HG02763 (cell line): ENCODE results near the gene C9orf85.
"Not testable (repeated sequence)": the region's sequence is repeated elsewhere in the genome, so short reads cannot be mapped to it uniquely, and the experiment has no call there.

Experiments
- ATAC-seq: cut with Tn5 transposase; IDR thresholded peaks from one replicate; pipeline ENCODE4 v1.9.1; 2021; ENCODE audit warnings: mild to moderate bottlenecking, moderate library complexity; ENCODE audit not compliant: unreplicated experiment

Gene C9orf85

DNA sequence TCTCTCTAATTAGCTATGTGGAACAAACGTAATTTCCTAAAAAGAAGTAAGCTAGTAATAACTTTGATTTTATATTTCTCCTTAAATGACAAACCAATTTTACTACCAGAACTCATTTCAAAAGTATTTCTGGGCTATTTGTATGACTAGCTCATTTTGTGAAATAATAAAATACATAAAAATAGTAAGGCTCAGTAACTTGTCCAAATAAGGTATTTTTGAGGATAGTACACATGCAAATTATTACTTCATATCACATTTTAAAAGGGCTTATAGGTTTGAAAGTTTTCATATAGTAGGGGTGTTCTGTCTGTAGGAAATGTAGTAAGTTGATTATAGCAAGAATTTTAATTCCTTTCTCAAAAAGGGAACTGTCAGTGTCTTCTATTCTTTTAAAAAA, 26.5 kb downstream of the C9orf85 start:
- no peak for ATAC-seq

DNA sequence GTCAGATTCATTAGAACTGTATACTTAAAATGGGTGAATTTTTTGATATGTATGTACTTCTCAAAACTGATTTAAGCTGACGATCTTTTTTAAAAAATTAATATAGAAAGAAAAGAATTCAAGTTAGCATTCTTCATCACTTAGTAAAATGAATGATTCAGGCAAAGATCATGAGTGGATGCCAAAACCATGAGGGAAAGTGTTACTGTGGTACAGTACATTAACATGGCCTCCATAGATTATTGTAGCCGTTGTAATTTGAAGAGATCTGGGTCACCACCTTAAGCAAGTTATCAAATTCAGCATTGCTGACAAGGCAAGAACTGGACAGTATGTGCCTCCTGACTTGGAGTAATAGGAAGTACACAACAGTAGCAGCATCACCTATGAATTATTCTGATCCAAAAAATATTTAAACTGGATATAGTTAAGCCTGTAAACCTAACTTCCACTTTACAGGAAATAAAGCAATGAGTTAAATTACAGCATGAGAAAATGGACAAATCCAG, 29.7 kb downstream of the C9orf85 start:
- no peak for ATAC-seq

DNA sequence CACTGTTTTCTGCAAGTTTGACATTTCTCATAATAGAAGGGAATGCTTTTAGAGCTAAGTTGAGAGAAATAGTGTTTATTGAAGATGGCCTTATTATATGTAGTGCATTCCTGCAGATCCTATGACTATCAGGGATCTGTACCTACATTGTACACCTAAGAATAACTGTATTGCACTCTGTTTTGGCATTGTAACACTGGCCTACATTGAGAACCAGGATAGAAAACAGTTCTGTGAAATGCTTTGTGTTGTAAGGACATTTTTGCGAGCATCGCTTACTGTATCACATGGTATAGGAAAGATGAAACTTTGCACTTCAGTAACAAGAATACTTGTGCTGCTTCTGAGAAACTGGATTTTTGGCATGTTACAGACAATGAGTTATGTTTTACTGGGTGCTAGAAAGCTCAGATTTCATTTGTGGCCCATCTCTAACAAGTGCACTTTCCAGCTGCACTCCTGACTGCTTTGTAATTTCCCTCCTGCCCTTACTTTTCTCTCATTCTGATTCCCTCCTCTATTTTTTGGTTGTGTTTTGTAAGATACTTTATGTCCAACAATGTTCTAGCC, 30.6 kb downstream of the C9orf85 start:
- ATAC-seq = no peak

DNA sequence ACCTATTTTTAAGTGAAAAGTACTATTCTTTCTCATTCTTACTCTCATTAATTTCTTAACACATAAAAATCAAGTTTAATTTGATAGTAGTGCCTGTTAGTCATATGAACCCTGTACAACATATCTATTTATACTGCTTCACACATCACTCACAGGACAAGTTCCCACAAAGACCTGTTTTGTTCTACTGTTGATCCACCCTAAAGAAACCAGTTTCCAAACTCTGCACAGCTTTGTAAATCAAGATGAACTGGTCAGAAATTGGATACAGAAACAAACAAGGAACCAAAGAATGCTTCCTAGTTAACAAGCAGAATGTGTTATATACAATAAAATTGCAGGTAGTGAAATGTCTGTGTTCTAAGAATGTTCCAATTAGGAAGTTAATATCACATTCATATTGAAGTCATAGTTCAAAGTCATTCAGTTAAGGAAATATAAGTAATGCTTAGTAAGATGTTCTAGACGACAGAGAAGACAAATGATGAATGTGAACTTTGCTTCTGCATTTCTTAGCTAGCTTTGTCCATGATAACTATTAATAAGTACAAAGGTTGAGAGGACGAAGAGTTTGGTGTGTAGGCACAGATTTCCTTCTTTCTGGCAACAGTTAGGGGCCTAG, 33.4 kb downstream of the C9orf85 start:
- ATAC-seq = no peak

DNA sequence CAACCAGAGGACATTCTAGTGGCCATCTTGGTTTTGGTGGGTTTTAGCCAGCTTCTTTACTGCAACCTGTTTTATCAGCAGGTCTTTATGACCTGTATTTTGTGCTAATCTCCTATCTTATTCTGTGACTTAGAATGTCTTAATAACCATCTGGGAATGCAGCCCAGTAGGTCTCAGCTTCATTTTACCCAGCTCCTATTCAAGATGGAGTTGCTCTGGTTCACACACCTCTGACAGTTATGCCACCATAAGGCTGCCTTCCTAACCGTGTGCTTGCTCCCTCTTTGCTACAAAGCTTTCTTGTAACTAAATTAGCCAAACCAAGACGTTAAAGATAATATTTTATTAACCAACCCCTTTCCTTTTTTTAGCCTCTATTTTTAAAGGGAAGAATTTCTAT, 43.2 kb downstream of the C9orf85 start:
- ATAC-seq = not testable (repeated sequence)

DNA sequence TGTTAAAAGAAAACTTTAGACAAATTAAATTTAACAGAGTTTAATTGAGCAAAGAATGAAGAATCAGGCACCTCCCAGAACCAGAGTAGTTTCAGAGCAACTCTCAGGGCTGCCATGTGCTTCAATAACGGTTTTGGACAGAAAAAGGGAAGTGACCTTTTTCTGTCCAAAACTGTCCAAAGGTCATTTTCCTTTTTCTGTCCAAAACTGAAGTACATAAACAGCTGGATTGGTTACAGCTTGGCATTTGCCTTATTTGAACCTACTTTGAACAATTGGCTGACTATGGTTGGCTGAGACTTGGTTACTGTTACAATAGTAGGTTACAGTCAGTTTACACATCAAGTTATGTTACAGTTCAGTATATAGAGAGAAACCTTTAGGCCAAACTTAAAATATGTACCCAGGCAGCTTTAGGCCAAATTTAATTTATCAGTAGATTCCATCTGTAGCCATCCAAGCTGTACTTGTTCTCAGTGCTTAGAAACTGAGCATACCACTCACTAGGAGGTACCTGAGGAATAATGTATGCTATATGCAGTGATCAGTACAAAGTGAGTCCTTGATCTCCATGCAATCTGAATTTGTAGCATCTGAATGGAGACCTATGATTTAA, 44.0 kb downstream of the C9orf85 start:
- no peak for ATAC-seq

DNA sequence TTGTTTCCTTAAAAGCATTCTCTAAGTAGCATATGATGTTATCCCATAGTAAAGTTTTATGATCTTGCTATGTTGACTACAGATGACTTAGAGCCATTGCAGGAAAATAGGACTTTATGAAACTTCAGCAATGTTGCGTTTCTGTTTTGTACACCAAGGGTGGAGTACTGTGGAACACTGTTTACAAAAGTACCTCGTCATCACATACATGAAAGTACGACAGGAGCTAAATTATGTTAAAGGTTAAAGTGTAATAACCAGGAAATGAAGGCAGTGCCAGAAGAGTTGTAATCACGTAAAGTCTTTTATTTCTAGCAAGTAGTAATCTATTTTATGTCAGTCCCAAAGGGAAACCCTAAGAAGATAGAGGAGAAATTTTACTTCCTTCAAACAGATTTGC, 50.9 kb downstream of the C9orf85 start:
- ATAC-seq = no peak

DNA sequence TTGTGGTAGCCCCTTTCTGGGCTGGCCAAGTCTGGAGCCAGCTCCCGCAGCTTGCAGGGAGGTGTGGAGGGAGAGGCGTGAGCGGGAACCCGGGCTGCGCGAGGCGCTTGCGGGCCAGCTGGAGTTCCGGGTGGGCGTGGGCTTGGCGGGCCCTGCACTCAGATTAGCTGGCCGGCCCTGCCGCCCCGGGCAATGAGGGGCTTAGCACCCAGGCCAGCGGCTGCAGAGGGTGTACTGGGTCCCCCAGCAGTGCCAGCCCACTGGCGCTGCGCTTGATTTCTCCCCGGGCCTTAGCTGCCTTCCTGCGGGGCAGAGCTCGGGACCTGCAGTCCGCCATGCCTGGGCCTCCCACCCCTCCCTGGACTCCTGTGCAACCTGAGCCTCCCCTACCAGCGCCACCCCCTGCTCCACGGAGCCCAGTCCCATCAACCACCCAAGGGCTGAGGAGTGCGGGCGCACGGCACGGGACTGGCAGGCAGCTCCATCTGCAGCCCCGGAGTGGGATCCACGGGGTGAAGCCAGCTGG, 52.1 kb downstream of the C9orf85 start:
- ATAC-seq = not testable (repeated sequence)

DNA sequence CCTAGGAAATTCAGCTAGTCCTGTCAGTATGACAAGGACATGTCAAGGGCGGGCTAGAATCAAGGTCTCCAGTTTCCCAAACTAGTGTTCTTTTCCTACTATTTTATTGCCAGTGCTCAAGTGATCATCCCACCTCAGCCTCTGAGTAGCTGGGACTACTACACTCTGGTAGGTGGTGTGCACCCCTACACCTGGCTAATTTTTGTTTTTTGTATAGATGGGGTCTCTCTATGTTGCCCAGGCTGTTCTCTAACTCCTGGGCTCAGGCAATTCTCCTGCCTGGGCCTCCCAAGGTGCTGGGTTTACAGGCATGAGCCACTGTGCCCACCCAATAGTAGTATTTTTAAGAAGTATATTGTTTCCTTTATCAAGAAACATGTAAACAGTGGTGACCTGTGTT, 54.0 kb downstream of the C9orf85 start:
- ATAC-seq = no peak

DNA sequence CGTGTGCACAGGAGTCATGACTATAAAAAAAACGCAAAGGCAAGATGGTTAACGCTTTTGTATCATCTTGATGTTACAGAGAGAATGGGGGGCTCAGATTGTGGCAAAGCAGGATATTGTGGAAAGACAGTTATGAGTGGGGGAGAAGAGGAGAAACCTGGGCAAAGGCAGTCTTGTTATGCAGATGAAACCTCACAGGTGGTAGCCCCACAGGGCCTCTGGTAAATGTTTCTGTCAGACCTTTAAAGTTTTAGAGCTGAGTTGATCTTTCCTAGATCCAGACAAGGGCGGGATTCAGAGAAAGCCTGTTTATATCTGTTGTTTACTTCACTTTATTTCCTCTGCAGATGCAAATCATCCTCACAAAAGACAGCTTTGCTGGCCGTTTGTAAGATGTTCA, 55.2 kb downstream of the C9orf85 start:
- ATAC-seq = no peak

DNA sequence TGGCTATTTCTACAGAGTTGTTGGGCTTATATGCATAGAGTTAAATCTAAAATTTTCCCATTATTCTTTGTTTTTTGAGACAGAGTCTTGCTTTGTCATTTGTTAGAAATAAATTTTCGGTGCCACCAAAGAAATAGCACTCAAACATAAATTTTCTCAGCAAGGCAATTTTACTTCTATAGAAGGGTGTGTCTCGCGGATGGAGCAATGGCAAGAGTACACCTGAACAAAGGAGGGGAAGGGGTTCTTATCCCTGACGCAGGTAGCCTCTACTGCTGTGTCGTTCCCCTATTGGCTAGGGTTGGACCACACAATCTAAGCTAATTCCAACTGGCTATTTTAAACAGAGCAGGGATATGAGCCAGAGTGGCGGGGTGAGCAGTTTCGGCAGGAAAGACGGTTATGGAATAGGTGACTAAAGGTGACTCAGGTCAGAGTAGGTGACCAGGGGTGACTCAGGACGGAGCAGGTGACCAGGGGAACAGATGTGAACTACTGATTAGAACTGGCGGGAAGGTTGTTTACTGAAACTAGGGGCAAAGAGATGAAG, 57.2 kb downstream of the C9orf85 start:
- ATAC-seq = no peak

DNA sequence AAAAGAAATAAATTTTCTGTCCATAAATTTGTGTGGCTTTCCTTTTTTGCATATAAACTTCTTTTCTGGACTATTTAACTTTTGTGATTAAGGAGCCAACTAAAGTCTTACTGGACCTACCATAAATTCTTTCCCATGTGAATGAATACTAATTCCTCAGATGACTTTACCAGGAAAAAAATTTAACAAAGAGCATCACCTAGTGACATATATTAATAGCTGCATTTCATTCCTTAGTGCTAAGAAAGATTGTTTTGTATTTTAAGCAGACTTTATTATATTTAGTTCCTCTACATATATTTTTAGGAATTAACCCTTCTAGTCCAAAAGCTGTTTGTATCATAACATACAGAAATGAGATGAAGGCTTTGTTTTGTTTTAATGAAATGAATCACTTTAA, 64.4 kb downstream of the C9orf85 start:
- ATAC-seq = no peak

DNA sequence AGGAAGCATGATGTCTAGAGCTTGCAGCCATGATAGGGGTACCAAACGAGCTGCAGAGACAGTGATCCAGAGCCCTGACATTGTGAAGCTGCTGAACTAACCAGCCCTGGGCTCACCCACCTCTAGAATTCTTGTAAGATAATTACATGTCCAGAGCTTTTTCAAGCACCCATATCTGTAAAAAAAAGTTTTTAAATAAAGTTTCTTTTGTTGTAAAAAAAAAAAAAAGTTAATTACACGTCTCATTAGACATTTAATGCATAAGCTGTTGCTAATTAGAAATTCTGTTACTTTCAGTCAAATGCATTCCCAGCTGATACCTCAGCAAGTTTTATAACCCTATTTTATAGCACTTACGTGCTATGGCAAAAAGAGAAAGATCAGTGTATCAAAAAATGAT, 65.6 kb downstream of the C9orf85 start:
- ATAC-seq = no peak

DNA sequence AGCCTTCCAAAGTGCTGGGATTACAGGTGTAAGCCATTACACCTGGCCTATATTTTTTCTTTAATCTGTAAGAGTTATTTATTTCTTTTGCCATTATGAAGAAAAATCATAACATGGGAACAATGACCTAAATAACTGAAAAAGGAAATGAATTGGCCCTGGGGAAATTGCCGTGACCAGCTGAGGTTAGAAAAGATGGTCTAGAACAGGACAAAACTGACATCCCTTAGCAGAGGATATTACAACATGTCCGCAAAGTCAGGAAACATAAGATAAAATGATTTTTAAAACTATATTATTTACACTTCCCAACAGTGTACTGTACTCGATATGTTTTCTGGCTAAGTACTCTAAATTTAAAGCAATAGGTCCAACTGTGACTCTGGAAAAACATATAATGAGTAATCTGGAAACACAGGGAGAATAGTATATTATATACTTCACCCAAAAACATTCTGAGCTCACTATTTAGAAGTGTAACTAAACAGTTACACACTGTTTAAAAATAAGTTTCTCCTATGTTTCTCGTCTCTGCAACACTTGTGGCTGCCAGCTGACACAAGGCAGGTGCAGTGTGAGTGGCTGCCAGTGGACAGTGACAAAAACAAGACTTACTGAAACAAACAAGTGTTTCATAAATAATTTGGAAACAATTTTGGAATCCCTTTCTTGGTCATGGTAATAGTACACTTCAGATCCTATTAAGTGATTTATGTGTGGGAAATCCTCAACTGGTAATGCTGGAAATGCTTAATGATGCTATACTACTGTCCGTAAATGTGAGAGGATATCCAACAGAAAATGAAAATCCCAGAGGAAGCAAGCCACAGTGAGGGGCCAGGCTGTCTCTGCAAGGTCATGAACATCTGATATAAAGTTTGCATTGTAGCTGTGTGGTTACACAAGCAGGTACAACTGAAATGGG, 69.1 kb downstream of the C9orf85 start:
- ATAC-seq = no peak

DNA sequence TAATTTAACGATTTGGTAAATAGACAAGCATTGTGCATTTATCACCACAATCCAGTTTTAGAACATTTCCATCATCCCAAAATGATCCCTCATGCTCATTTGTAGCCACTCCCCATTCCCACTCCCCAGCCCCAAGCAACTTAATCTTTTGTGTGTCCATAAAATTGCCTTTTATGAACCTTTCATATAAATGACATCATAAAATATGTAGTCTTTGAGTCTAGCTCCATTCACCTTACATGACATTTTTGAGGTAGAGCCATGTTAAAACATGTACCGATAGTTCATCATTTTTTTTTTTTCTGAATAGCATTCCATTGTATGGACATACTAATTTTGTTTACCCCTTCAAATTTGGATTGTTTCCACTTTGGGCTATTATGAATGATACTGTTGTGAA, 70.5 kb downstream of the C9orf85 start:
- no peak for ATAC-seq

DNA sequence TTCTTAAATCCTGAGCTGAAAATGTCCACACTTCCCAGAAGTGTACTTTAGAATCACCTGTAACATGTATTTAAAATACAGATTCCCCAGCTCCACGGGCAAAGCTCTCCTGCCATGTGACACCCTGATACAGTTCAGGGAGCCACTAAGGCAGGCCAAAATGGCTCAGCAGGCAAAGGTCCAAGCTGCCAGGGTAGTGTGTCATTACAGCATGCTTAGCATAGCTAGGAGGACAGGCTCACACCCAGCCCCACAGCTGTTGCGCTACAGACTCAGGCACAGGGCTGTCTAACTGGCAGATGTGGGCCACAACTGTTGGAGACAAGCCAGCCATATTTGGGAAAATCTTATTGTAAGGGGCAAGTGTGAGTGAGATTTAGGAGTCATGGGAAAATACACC, 73.0 kb downstream of the C9orf85 start:
- ATAC-seq = no peak

DNA sequence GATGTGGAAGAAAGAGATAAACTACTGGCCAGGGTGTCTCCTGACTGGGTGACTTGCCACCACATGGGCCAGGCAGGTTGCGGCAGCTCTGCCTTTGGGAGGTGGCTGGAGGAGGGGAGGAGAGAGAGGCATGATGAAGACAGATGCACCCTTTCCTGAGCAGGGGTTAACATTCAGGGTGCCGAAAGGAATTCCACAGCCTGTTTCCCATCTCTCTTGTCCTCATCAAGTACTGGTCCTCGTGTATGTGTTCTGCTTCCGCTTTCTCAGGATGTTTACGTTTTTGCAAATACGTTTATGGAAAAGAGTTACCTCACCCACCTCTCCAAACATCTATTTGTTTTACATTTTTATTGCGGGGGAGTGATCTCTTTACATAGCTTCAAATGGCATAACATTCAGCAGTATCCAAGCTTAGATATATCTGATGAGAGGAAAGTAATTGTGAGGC, 73.4 kb downstream of the C9orf85 start:
- no peak for ATAC-seq

DNA sequence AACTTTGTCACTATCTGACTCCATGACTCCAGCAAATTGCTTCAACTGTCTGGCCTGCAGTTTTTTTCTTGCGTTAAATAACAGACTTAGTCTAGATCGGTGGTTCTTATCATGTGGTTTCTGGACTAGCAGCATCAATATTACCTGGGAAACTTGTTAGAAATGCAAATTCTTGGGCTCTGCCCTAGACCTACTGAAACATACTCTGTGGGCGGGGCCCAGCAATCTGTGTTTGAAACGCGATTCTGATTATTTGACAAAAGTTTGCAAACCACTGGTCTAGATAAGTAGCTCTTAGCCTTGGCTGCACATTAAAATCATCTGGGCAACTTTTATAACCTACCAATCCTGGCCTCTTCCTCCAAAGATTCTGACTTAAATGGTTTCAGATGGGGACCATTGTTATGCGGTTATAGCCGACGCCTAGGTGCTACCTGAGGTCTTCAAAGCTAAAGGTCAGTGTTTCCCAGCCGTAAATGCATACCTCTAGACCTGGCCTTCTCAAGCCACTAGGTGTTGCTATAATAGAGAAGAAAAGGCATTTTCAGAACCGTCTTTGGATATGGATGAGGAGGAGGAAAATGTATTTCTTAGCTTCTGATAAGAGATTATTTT, 74.0 kb downstream of the C9orf85 start:
- ATAC-seq = no peak

DNA sequence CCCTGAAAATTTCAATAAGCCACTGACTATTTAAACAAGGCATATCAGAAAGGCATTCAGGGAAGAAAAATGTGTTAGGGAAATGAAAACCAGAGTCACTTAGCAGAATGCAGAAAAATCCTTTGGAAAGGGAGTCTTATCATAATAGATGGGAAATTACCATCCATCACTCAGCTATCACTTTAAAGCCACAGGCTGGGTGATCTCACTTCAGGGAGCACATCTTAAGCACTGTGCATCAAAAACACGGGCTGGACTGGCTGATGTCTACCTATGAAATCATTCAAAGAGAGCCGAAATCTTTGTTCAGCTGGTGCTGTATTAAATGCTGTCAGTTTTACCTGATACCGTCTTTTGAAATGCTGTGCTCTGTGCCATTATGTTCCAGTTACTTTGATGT, 75.5 kb downstream of the C9orf85 start:
- no peak for ATAC-seq
